K562 (cell line): Measurements from ENCODE around the gene EBF4. TPM values are rescaled to one million over a fixed set of nuclear protein-coding genes. Genes with fewer than 3 reads are reported as not detected.

ENCODE experiments used
- ATAC-seq: fragments of 200-7000 bp; cut with Tn5 transposase; 3 replicates; pipeline ENCODE4 v1.9.1; 2020; ENCODE audit warnings: moderate library complexity
- BruUV-seq: library from RNA; stranded (reverse); fragments of 400-500 nt; replicated peaks from 2 replicates; lab custom pipeline; 2021; lab: Mats Ljungman, UMichigan
- CTCF ChIA-PET: fragments of 300-600 bp; formaldehyde crosslinking; extraction: SDS; loops from one replicate; lab custom pipeline; 2021; ENCODE audit warnings: low intra/inter-chr PET ratio; lab: Yijun Ruan, JAX
- POLR2A ChIA-PET: fragments of 300-600, 350-650 bp; sonication (Branson Sonifier 250); formaldehyde crosslinking; extraction: SDS; loops from one replicate; lab custom pipeline; 2021; ENCODE audit warnings: antibody characterized with exemption, inconsistent platforms; lab: Yijun Ruan, JAX
- DNase-seq, 4 experiments: peaks; one replicate each; pipeline versions ENCODE4 v3.0.0 to v3.0.0-alpha.2; 2011 to 2018; ENCODE audit warnings: low spot score in 3 of 4, mixed read lengths in 3 of 4; ENCODE audit errors: extremely low read depth in 1 of 4
- FAIRE-seq: peaks from 2 replicates; lab custom pipeline; 2011; peaks lifted over from hg19 to GRCh38; lab: Jason Lieb, UNC
- H2AFZ ChIP-seq: 2 replicates; pipeline ENCODE4 v1.6.0; 2011; ENCODE audit warnings: low read depth, low read length, control low read depth, inconsistent platforms
- H3K27ac ChIP-seq: fragments of 200-600 bp; 3 replicates; pipeline ENCODE4 v1.8.0; 2011; ENCODE audit warnings: low read depth, mild to moderate bottlenecking, control low read depth, inconsistent platforms, low read length, moderate library complexity, mixed read lengths; ENCODE audit errors: extremely low read depth
- H3K27me3 ChIP-seq, 2 experiments: fragments of 300-600 bp in 1 of 2; 2 replicates in 1 of 2; 3 replicates in 1 of 2; pipeline versions ENCODE4 v1.6.0 to v1.8.0; 2011; ENCODE audit warnings: inconsistent platforms in 2 of 2, low read length in 2 of 2, mild to moderate bottlenecking in 1 of 2, mixed read lengths in 1 of 2, moderate library complexity in 1 of 2; ENCODE audit not compliant: control insufficient read depth in 2 of 2, insufficient read depth in 2 of 2
- H3K36me3 ChIP-seq: fragments of 300-600 bp; 3 replicates; pipeline ENCODE4 v1.8.0; 2011; ENCODE audit warnings: mild to moderate bottlenecking, low read length, inconsistent platforms; ENCODE audit not compliant: control insufficient read depth, insufficient read depth
- H3K4me1 ChIP-seq, 2 experiments: fragments of 200-600 bp in 1 of 2; replicated peaks in 1 of 2; 2 replicates in 1 of 2; 3 replicates in 1 of 2; pipeline versions ENCODE4 v1.5.1 to v1.8.0; 2011; ENCODE audit warnings: inconsistent platforms in 2 of 2, low read length in 2 of 2, mild to moderate bottlenecking in 1 of 2, mixed read lengths in 1 of 2, moderate library complexity in 1 of 2; ENCODE audit not compliant: control insufficient read depth in 2 of 2, insufficient read depth in 2 of 2
- H3K4me2 ChIP-seq: 2 replicates; pipeline ENCODE4 v1.6.1; 2011; ENCODE audit warnings: low read length, control low read depth, inconsistent platforms, mixed read lengths; ENCODE audit not compliant: insufficient read depth
- H3K4me3 ChIP-seq: fragments of 200-600 bp; sonication (generic), shearing (Covaris generic); 2 replicates; pipeline ENCODE4 v1.5.1; 2016; ENCODE audit warnings: control low read depth, inconsistent platforms
- H3K79me2 ChIP-seq: fragments of 200-600 bp; 3 replicates; pipeline ENCODE4 v1.8.0; 2011; ENCODE audit warnings: low read length, inconsistent platforms; ENCODE audit not compliant: control insufficient read depth, insufficient read depth
- H3K9ac ChIP-seq, 2 experiments: 2 replicates each; pipeline versions ENCODE4 v1.6.0 to v1.6.1; 2011; ENCODE audit warnings: low read depth in 2 of 2, low read length in 2 of 2, control low read depth in 1 of 2, inconsistent platforms in 1 of 2, mild to moderate bottlenecking in 1 of 2, mixed read lengths in 1 of 2; ENCODE audit not compliant: insufficient read depth in 1 of 2
- H3K9me1 ChIP-seq: one replicate; pipeline ENCODE4 v1.6.0; 2011; ENCODE audit warnings: inconsistent platforms, mild to moderate bottlenecking, low read length, moderate library complexity; ENCODE audit not compliant: control insufficient read depth, insufficient read depth
- H3K9me3 ChIP-seq: replicated peaks from 2 replicates; pipeline ENCODE4 v1.5.1; 2011; ENCODE audit warnings: low read depth, low read length, inconsistent platforms; ENCODE audit not compliant: control insufficient read depth, insufficient read depth
- H4K20me1 ChIP-seq: replicated peaks from 2 replicates; pipeline ENCODE4 v1.6.1; 2011; ENCODE audit warnings: low read length, inconsistent platforms, mixed read lengths; ENCODE audit not compliant: control insufficient read depth, insufficient read depth
- BDP1 ChIP-seq: IDR thresholded peaks from 3 replicates; pipeline ENCODE4 v1.6.1; 2011; ENCODE audit not compliant: insufficient read length, insufficient read depth
- CEBPG ChIP-seq, 3 experiments: fragments of 200-800 bp in 1 of 3; sonication (Bioruptor generic) in 1 of 3; sonication (generic) in 1 of 3; formaldehyde crosslinking in 1 of 3; IDR thresholded peaks in 2 of 3; conservative IDR thresholded peaks in 1 of 3; 2 replicates each; pipeline versions ENCODE4 v1.6.1 to v1.8.0; 2016 to 2022; ENCODE audit warnings: missing compliant biosample characterization in 2 of 3, missing genetic modification characterization in 2 of 3, mild to moderate bottlenecking in 1 of 3, missing genetic modification reagents in 1 of 3
- HDAC2 ChIP-seq: fragments of 450-650 bp; IDR thresholded peaks from 2 replicates; pipeline ENCODE4 v1.6.1; 2016; ENCODE audit warnings: mild to moderate bottlenecking
- KDM5B ChIP-seq: fragments of 200-600 bp; sonication (generic); IDR thresholded peaks from 2 replicates; pipeline ENCODE4 v1.6.1; 2012; ENCODE audit warnings: low read depth, mild to moderate bottlenecking, moderate library complexity, low read length, control low read depth, inconsistent platforms; ENCODE audit not compliant: insufficient replicate concordance
- MED1 ChIP-seq: sonication (generic); formaldehyde crosslinking; IDR thresholded peaks from 2 replicates; pipeline ENCODE4 v1.8.1; 2023; ENCODE audit warnings: missing genetic modification reagents, borderline replicate concordance
- MTF1 ChIP-seq: fragments of 250-450 bp; sonication (Bioruptor Pico); IDR thresholded peaks from 2 replicates; pipeline ENCODE4 v1.9.0; 2021; ENCODE audit warnings: moderate library complexity, mild to moderate bottlenecking, inconsistent platforms, borderline replicate concordance
- MYBL2 ChIP-seq, 2 experiments: fragments of 450-650 bp in 1 of 2; sonication (generic) in 1 of 2; formaldehyde crosslinking in 1 of 2; IDR thresholded peaks; 2 replicates each; pipeline versions ENCODE4 v1.6.1 to v1.8.1; 2017 to 2022; ENCODE audit warnings: borderline replicate concordance in 1 of 2, inconsistent platforms in 1 of 2, low read depth in 1 of 2, mild to moderate bottlenecking in 1 of 2, missing genetic modification reagents in 1 of 2, moderate library complexity in 1 of 2
- PCBP1 ChIP-seq: fragments of 200-400 bp; formaldehyde crosslinking; IDR thresholded peaks from 2 replicates; pipeline ENCODE4 v1.6.1; 2018; ENCODE audit warnings: mild to moderate bottlenecking, low read depth, low read length; ENCODE audit not compliant: poor library complexity, severe bottlenecking
- PHB2 ChIP-seq: fragments of 450-650 bp; IDR thresholded peaks from 2 replicates; pipeline ENCODE4 v1.6.1; 2017; ENCODE audit warnings: low read depth
- RBFOX2 ChIP-seq: fragments of 200-400 bp; formaldehyde crosslinking; IDR thresholded peaks from 2 replicates; pipeline ENCODE4 v1.6.1; 2017; ENCODE audit warnings: low read depth, mild to moderate bottlenecking, low read length, moderate library complexity
- SNAPC5 ChIP-seq: fragments of 250-450 bp; sonication (Bioruptor Pico); IDR thresholded peaks from 2 replicates; pipeline ENCODE4 v1.8.0; 2021; ENCODE audit warnings: moderate library complexity, mild to moderate bottlenecking, inconsistent platforms
- SP1 ChIP-seq: sonication (generic); formaldehyde crosslinking; IDR thresholded peaks from 2 replicates; pipeline ENCODE4 v1.8.1; 2022; ENCODE audit warnings: mild to moderate bottlenecking, missing genetic modification reagents
- ZNF444 ChIP-seq: fragments of 250-450 bp; sonication (Bioruptor Pico); IDR thresholded peaks from 2 replicates; pipeline ENCODE4 v1.4.0; 2020; ENCODE audit warnings: mild to moderate bottlenecking, moderate library complexity
- ZNF766 ChIP-seq: fragments of 200-800 bp; sonication (Bioruptor generic); conservative IDR thresholded peaks from 2 replicates; pipeline ENCODE4 v1.6.1; 2016; ENCODE audit warnings: missing genetic modification characterization, missing compliant biosample characterization
- ZNF785 ChIP-seq: fragments of 250-450 bp; sonication (Bioruptor Pico); IDR thresholded peaks from 2 replicates; pipeline ENCODE4 v1.4.0; 2020; ENCODE audit warnings: mild to moderate bottlenecking
- WGBS: fragments of 100-300 bp; shearing (Covaris generic); methylation state at CpG from one replicate; pipeline ENCODE4 v1.1.6; 2016; ENCODE audit warnings: low coverage, mixed read lengths; ENCODE audit not compliant: insufficient coverage; ENCODE audit errors: missing lambda C conversion rate; 5-methylcytosine and 5-hydroxymethylcytosine counted together
- in situ Hi-C: fragments of 300-500 bp; cut with MboI; formaldehyde crosslinking; loops from 4 replicates; pipeline ENCODE4 v1.15.0; 2018; ENCODE audit warnings: inconsistent platforms, mixed read lengths
- intact Hi-C: fragments of 100-400 bp; cut with micrococcal nuclease; formaldehyde crosslinking; loops from 2 replicates; pipeline ENCODE4 v1.14.2; 2022
- polyA plus RNA-seq, 8 experiments: library from polyadenylated mRNA; depleted of rRNA in 4 of 8; stranded (reverse) in 5 of 8; unstranded in 3 of 8; fragments of >200 nt; fragmentation: Nextera tagmentation in 2 of 8; fragmentation: Illumina TruSeq in 1 of 8; extraction: Ambion mirVana in 2 of 8; extraction: Trizol in 1 of 8; gene quantifications; 2 replicates each; pipeline versions ENCODE4 v1.2.1 to v1.2.3, GENCODE V29; 2011 to 2014; ENCODE audit warnings: inconsistent platforms in 1 of 8, missing spikeins in 1 of 8
- total RNA-seq, 7 experiments: library from RNA; depleted of rRNA in 6 of 7; stranded (reverse); fragments of >200 nt in 6 of 7; fragmentation: Illumina TruSeq in 2 of 7; extraction: Trizol in 2 of 7; gene quantifications; 2 replicates each; pipeline versions ENCODE4 v1.2.1 to v1.2.3, GENCODE V29; 2011 to 2021; ENCODE audit warnings: low replicate concordance in 1 of 7
- TF ChIP-seq, protein P1 (sequence below): sonication (generic); formaldehyde crosslinking; IDR thresholded peaks from 2 replicates; pipeline ENCODE4 v1.8.0; 2022; ENCODE audit warnings: mild to moderate bottlenecking, missing genetic modification reagents

Gene EBF4
- total and polyA plus RNA-seq, 9 of the 15 experiments (the other 6 are each of a cell fraction or from before 2014, with no cell fraction given): 0.09 TPM; not detected in 8

DNA sequence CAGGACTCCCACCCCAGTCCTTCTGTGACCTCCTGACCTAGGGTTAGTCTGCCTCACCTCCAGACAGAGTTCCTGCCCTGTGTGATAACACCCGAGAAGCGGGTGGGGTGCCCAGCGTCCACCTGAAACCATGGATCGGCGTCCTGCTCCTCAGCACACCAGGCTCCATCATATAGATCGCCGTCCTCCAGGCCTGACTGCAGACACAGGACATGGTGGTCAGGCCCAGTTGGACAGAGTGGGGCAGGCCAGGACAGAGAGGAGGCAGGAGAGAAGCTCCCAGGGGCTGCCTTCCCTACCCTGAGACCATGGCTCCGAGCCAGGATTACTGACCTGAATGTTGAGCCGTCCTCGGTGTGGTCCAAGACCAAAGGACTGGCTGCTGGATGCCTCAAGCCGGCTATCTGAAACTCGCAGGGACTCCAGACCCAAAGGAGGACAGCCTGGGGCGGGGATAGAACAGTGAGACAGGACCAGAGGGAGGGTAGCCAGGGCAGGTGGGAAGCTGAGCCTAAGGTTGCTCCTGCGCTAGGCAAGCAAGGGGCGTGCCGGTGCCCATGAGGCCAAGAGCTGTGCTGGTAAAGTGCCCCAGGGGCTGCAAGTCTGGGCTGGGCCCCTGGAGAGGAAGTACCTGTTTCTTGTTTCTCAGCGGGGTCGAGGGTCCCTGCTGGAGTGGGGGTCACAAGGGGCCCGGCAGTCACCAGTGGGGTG is 105.7 kb downstream of the EBF4 start:
- H4K20me1 ChIP-seq: peaks cover 12% of the 10 kb centered on the region; the same call in 1 of the 2 replicates
- peaks cover 15 to 59% of the 10 kb centered on the region in 2 experiments; a peak in 4 of 5 replicates for H3K27me3 ChIP-seq
- H3K4me1 ChIP-seq: peaks cover 2 to 34% of the 10 kb centered on the region in 2 experiments; a peak in 4 of 5 replicates
- H3K4me2 ChIP-seq: no peak overlapping the region
- DNase-seq (no peak), FAIRE-seq (no peak), ATAC-seq (no peak)
- 18% methylated on average over 10 of the region's 19 CpGs for WGBS
- H3K9ac ChIP-seq: peak overlapping the region in 1 of 2 experiments; percentile 16; a peak in 1 of 4 replicates
- BruUV-seq: no TSS peak
- CTCF ChIA-PET: no interaction called here
- no peak overlapping the region for H3K4me3 ChIP-seq
- POLR2A ChIA-PET: no interaction called here
- no peaks in the 10 kb centered on the region for H3K9me1 ChIP-seq
- no peaks in the 10 kb centered on the region for H3K36me3 ChIP-seq
- no peak overlapping the region for H3K27ac ChIP-seq
- intact Hi-C loops: no loop called here
- no peaks in the 10 kb centered on the region for H3K9me3 ChIP-seq
- no peaks in the 10 kb centered on the region for H3K79me2 ChIP-seq
- H2AFZ ChIP-seq: no peak overlapping the region
- in situ Hi-C loops: no loop called here
- TF ChIP-seq SNAPC5 (no peak), CEBPG (CRISPR knock-in tag; IDR thresholded peaks at IDR 0.05) (no peak), CEBPG (tag; conservative IDR thresholded peaks at IDR 0.05 in 1 of 2, IDR thresholded peaks at IDR 0.05 in 1 of 2) (no peak), HDAC2 (no peak), RBFOX2 (no peak), PHB2 (no peak), KDM5B (no peak), ZNF785 (CRISPR knock-in tag) (no peak), BDP1 (no peak), ZNF444 (CRISPR knock-in tag) (no peak), PCBP1 (no peak), MED1 (CRISPR knock-in tag) (no peak), ZNF766 (CRISPR knock-in tag) (no peak), MTF1 (no peak), MYBL2 (IDR thresholded peaks at IDR 0.05; ENCODE audit: low read depth) (no peak), MYBL2 (CRISPR knock-in tag; IDR thresholded peaks at IDR 0.05; ENCODE audit: borderline replicate concordance) (no peak), SP1 (CRISPR knock-in tag) (no peak)
- TF ChIP-seq, protein P1, sequence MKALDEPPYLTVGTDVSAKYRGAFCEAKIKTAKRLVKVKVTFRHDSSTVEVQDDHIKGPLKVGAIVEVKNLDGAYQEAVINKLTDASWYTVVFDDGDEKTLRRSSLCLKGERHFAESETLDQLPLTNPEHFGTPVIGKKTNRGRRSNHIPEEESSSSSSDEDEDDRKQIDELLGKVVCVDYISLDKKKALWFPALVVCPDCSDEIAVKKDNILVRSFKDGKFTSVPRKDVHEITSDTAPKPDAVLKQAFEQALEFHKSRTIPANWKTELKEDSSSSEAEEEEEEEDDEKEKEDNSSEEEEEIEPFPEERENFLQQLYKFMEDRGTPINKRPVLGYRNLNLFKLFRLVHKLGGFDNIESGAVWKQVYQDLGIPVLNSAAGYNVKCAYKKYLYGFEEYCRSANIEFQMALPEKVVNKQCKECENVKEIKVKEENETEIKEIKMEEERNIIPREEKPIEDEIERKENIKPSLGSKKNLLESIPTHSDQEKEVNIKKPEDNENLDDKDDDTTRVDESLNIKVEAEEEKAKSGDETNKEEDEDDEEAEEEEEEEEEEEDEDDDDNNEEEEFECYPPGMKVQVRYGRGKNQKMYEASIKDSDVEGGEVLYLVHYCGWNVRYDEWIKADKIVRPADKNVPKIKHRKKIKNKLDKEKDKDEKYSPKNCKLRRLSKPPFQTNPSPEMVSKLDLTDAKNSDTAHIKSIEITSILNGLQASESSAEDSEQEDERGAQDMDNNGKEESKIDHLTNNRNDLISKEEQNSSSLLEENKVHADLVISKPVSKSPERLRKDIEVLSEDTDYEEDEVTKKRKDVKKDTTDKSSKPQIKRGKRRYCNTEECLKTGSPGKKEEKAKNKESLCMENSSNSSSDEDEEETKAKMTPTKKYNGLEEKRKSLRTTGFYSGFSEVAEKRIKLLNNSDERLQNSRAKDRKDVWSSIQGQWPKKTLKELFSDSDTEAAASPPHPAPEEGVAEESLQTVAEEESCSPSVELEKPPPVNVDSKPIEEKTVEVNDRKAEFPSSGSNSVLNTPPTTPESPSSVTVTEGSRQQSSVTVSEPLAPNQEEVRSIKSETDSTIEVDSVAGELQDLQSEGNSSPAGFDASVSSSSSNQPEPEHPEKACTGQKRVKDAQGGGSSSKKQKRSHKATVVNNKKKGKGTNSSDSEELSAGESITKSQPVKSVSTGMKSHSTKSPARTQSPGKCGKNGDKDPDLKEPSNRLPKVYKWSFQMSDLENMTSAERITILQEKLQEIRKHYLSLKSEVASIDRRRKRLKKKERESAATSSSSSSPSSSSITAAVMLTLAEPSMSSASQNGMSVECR (CRISPR knock-in tag): no peak
